ENCODE results near the gene SORCS2. TPM values are rescaled to one million over a fixed set of nuclear protein-coding genes. Genes with fewer than 3 reads are reported as not detected.

Gene SORCS2
- total and polyA plus RNA-seq, 2 of the 4 experiments (the other 2 are of a cell fraction) = 0.36 to 0.62 TPM

DNA sequence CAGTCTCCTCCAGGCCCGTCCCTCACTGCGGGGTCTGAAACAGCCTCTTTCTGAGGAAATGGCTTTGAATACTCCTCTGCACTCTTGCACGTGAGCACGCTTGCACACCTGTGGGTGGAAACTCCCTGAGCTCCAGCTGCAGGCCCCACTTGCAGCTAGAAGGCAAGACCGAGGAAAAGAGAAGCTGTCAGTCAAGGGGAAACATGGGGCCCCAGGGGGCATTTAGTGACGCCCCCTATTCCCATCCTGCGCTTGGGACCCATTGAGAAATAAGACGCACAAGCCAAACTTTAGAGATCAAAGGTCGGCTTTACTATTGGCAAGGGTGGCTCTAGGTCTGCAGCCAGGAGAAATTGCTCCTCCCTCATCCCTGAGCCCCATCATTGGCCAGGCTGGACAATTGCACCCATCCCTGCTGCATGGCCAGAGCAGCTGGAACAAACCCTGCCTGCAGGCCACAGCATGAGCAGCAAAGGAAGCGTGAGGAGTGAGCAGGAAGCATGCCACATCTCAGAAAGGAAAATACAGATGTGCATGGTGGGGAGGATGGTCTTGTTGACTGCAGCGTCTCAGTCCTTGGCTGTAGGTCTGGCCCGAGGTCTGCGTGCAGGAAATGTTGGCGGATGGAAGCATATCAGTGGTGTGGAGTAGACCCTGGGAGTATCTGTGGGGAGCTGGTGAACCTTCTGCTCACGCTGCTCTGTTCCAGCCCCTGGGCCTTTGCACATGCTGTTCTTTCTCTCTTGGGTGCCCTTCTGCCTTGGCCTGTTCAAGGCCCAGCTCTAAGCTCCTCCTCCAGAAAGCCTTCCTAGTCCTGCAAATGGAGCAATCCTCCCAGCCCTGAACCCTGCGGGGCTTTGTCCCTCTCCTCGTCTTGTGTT, 148.5 kb downstream of the SORCS2 start (continued):
- TF ChIP-seq, protein P1, sequence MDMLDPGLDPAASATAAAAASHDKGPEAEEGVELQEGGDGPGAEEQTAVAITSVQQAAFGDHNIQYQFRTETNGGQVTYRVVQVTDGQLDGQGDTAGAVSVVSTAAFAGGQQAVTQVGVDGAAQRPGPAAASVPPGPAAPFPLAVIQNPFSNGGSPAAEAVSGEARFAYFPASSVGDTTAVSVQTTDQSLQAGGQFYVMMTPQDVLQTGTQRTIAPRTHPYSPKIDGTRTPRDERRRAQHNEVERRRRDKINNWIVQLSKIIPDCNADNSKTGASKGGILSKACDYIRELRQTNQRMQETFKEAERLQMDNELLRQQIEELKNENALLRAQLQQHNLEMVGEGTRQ (IDR thresholded peaks at IDR 0.05; ENCODE audit: low read depth, low read length) = no peak
- TF ChIP-seq MAZ (IDR thresholded peaks at IDR 0.05; ENCODE audit: borderline replicate concordance, low read depth, low read length) (no peak), RCOR1 (IDR thresholded peaks at IDR 0.05; ENCODE audit: insufficient replicate concordance, low read length) (no peak), CEBPB (IDR thresholded peaks at IDR 0.05; ENCODE audit: low read depth, low read length) (no peak)
